A549 (cell line): ENCODE measurements around the gene GMDS. TPM values are rescaled to one million over a fixed set of nuclear protein-coding genes. Genes with fewer than 3 reads are reported as not detected.

Source experiments
- ATAC-seq, 2 experiments: fragments of 200-7000 bp in 1 of 2; fragments of >200 bp in 1 of 2; cut with Nextera tagmentation in 1 of 2; cut with Tn5 transposase in 1 of 2; 3 replicates each; pipeline versions ENCODE4 v1.8.0 to v1.9.1; 2018 to 2020; ENCODE audit warnings: mild to moderate bottlenecking in 1 of 2, moderate library complexity in 1 of 2
- CTCF ChIA-PET: fragments of 300-600 bp; sonication (Branson Sonifier 250); formaldehyde crosslinking; extraction: SDS; loops from one replicate; lab custom pipeline; 2021; ENCODE audit warnings: antibody characterized with exemption, inconsistent platforms; lab: Yijun Ruan, JAX
- POLR2A ChIA-PET: fragments of 350-600 bp; formaldehyde crosslinking; extraction: SDS; loops from one replicate; lab custom pipeline; 2021; ENCODE audit warnings: antibody characterized with exemption, inconsistent platforms; lab: Yijun Ruan, JAX
- DNase-seq, 2 experiments: peaks; one replicate each; pipeline versions ENCODE4 v3.0.0 to v3.0.0-alpha.2; 2011 to 2016; ENCODE audit warnings: low read depth in 1 of 2, low spot score in 1 of 2
- FAIRE-seq: peaks from 2 replicates; lab custom pipeline; 2011; peaks lifted over from hg19 to GRCh38; lab: Jason Lieb, UNC
- H3K27ac ChIP-seq, 2 experiments: fragments of >200 bp; sonication (Bioruptor Twin); formaldehyde crosslinking; 3 replicates each; pipeline ENCODE4 v1.5.1; 2016 to 2017
- H3K4me1 ChIP-seq: fragments of >200 bp; sonication (Bioruptor Twin); formaldehyde crosslinking; 3 replicates; pipeline ENCODE4 v1.6.1; 2016
- H3K4me2 ChIP-seq: fragments of >200 bp; sonication (Bioruptor Twin); formaldehyde crosslinking; 3 replicates; pipeline ENCODE4 v1.6.1; 2016
- H3K4me3 ChIP-seq: fragments of >200 bp; sonication (Bioruptor Twin); formaldehyde crosslinking; 3 replicates; pipeline ENCODE4 v1.5.1; 2016
- H3K9me3 ChIP-seq: fragments of >200 bp; sonication (Bioruptor Twin); formaldehyde crosslinking; 3 replicates; pipeline ENCODE4 v1.6.1; 2016
- CBX8 ChIP-seq: fragments of 200-600 bp; sonication (generic); IDR thresholded peaks from 2 replicates; pipeline ENCODE4 v1.6.1; 2016
- EHMT2 ChIP-seq: fragments of 200-600 bp; sonication (generic); IDR thresholded peaks from 2 replicates; pipeline ENCODE4 v1.6.1; 2016; ENCODE audit warnings: antibody characterized with exemption, low read depth, mild to moderate bottlenecking, moderate library complexity
- ESRRA ChIP-seq: fragments of 150-350 bp; IDR thresholded peaks from 2 replicates; pipeline ENCODE4 v1.6.1; 2014; ENCODE audit warnings: mild to moderate bottlenecking, low read length, borderline replicate concordance
- FOSB ChIP-seq: fragments of 250-450 bp; sonication (Bioruptor Pico); IDR thresholded peaks from 2 replicates; pipeline ENCODE4 v1.5.0; 2020; ENCODE audit warnings: mild to moderate bottlenecking, moderate library complexity
- FOXS1 ChIP-seq: fragments of 250-450 bp; sonication (Bioruptor Pico); IDR thresholded peaks from 2 replicates; pipeline ENCODE4 v1.5.0; 2020; ENCODE audit warnings: mild to moderate bottlenecking, moderate library complexity
- HDAC2 ChIP-seq: fragments of 200-600 bp; sonication (generic); IDR thresholded peaks from 2 replicates; pipeline ENCODE4 v1.6.1; 2016
- HES2 ChIP-seq: fragments of >200 bp; sonication (Bioruptor Twin); formaldehyde crosslinking; IDR thresholded peaks from 2 replicates; pipeline ENCODE4 v1.6.1; 2016
- HEYL ChIP-seq: fragments of 250-450 bp; sonication (Bioruptor Pico); IDR thresholded peaks from 2 replicates; pipeline ENCODE4 v1.8.0; 2021; ENCODE audit warnings: mild to moderate bottlenecking, moderate library complexity
- HOXB5 ChIP-seq: fragments of 250-450 bp; sonication (Bioruptor Pico); IDR thresholded peaks from 2 replicates; pipeline ENCODE4 v1.5.0; 2020; ENCODE audit warnings: mild to moderate bottlenecking, moderate library complexity
- JUN ChIP-seq, 2 experiments: fragments of >200 bp; sonication (Bioruptor Twin); formaldehyde crosslinking; IDR thresholded peaks; 2 replicates in 1 of 2; 3 replicates in 1 of 2; pipeline ENCODE4 v1.6.1; 2016 to 2017
- JUNB ChIP-seq: fragments of >200 bp; sonication (Bioruptor Twin); formaldehyde crosslinking; IDR thresholded peaks from 2 replicates; pipeline ENCODE4 v1.6.1; 2016
- KDM5A ChIP-seq: fragments of 200-600 bp; sonication (generic); IDR thresholded peaks from 2 replicates; pipeline ENCODE4 v1.6.1; 2016; ENCODE audit warnings: antibody characterized with exemption, mild to moderate bottlenecking
- MAFK ChIP-seq: fragments of 450-650 bp; IDR thresholded peaks from 2 replicates; pipeline ENCODE4 v1.6.1; 2014; ENCODE audit not compliant: partially characterized antibody
- MAX ChIP-seq: IDR thresholded peaks from 2 replicates; pipeline ENCODE4 v1.6.1; 2012
- NFE2L2 ChIP-seq: fragments of 150-350 bp; conservative IDR thresholded peaks from 2 replicates; pipeline ENCODE4 v1.6.1; 2014; ENCODE audit warnings: low read length
- NPAS2 ChIP-seq: fragments of 250-450 bp; sonication (Bioruptor Pico); IDR thresholded peaks from 2 replicates; pipeline ENCODE4 v1.8.0; 2022; ENCODE audit warnings: mild to moderate bottlenecking, moderate library complexity, borderline replicate concordance
- POLR2AphosphoS2 ChIP-seq: conservative IDR thresholded peaks from 2 replicates; pipeline ENCODE4 v1.6.1; 2012; ENCODE audit warnings: low read length, improper control_type of control experiment, inconsistent platforms
- RAD21 ChIP-seq, 2 experiments: fragments of >200 bp in 1 of 2; sonication (Bioruptor Twin) in 1 of 2; formaldehyde crosslinking in 1 of 2; IDR thresholded peaks in 1 of 2; conservative IDR thresholded peaks in 1 of 2; 2 replicates in 1 of 2; 3 replicates in 1 of 2; pipeline ENCODE4 v1.6.1; 2012 to 2018; ENCODE audit warnings: inconsistent platforms in 1 of 2
- RCOR1 ChIP-seq: fragments of 150-350 bp; IDR thresholded peaks from 2 replicates; pipeline ENCODE4 v1.6.1; 2014; ENCODE audit warnings: antibody characterized with exemption, low read length, low read depth
- REST ChIP-seq: fragments of 200-600 bp; sonication (generic); IDR thresholded peaks from 2 replicates; pipeline ENCODE4 v1.6.1; 2016; ENCODE audit warnings: antibody characterized with exemption, mild to moderate bottlenecking, moderate library complexity
- RFX5 ChIP-seq: fragments of 450-650 bp; IDR thresholded peaks from 2 replicates; pipeline ENCODE4 v1.7.1; 2014; ENCODE audit warnings: antibody characterized with exemption, mild to moderate bottlenecking, moderate library complexity
- TFCP2L1 ChIP-seq: fragments of 250-450 bp; sonication (Bioruptor Pico); IDR thresholded peaks from 2 replicates; pipeline ENCODE4 v1.5.0; 2021; ENCODE audit warnings: mild to moderate bottlenecking
- TP53 ChIP-seq: fragments of 250-450 bp; sonication (Bioruptor Pico); IDR thresholded peaks from 2 replicates; pipeline ENCODE4 v1.5.0; 2021; ENCODE audit warnings: mild to moderate bottlenecking, moderate library complexity
- ZFP36 ChIP-seq: fragments of 450-650 bp; IDR thresholded peaks from 2 replicates; pipeline ENCODE4 v1.6.1; 2014; ENCODE audit warnings: borderline replicate concordance; ENCODE audit not compliant: partially characterized antibody
- ZSCAN20 ChIP-seq: fragments of 250-450 bp; sonication (Bioruptor Pico); IDR thresholded peaks from 2 replicates; pipeline ENCODE4 v1.8.0; 2022; ENCODE audit warnings: mild to moderate bottlenecking, moderate library complexity
- WGBS: methylation state at CpG from one replicate; pipeline ENCODE4 v1.1.6; 2017; ENCODE audit errors: missing lambda C conversion rate; 5-methylcytosine and 5-hydroxymethylcytosine counted together
- polyA plus RNA-seq, 4 experiments: library from polyadenylated mRNA; depleted of rRNA in 3 of 4; stranded (reverse); fragments of >200 nt; fragmentation: RNase III in 1 of 4; extraction: RNeasy Plus Mini Kit Qiagen cat#74134 plus additional on column Dnase treatment in 1 of 4; gene quantifications; 2 replicates in 3 of 4; 3 replicates in 1 of 4; pipeline ENCODE4 v1.2.3, GENCODE V29; 2011 to 2017
- TF ChIP-seq, protein P1 (sequence below): fragments of 150-350 bp; IDR thresholded peaks from 2 replicates; pipeline ENCODE4 v1.6.1; 2014; ENCODE audit warnings: low read depth, mild to moderate bottlenecking, low read length
- TF ChIP-seq, protein P2 (sequence below): fragments of 250-450 bp; sonication (Bioruptor Pico); IDR thresholded peaks from 2 replicates; pipeline ENCODE4 v1.5.0; 2020; ENCODE audit warnings: low read depth, mild to moderate bottlenecking, moderate library complexity
- TF ChIP-seq, protein P3 (sequence below): IDR thresholded peaks from 2 replicates; pipeline ENCODE4 v1.6.1; 2012
- TF ChIP-seq, protein P4 (sequence below): IDR thresholded peaks from 2 replicates; pipeline ENCODE4 v1.6.1; 2012; ENCODE audit warnings: low read depth, borderline replicate concordance
- TF ChIP-seq, protein P5 (sequence below): fragments of 450-650 bp; IDR thresholded peaks from 2 replicates; pipeline ENCODE4 v1.6.1; 2014; ENCODE audit warnings: antibody characterized with exemption

GMDS gene
- polyA plus RNA-seq, 2 of the 4 experiments (the other 2 are of a cell fraction): 9.9 to 12.4 TPM

DNA sequence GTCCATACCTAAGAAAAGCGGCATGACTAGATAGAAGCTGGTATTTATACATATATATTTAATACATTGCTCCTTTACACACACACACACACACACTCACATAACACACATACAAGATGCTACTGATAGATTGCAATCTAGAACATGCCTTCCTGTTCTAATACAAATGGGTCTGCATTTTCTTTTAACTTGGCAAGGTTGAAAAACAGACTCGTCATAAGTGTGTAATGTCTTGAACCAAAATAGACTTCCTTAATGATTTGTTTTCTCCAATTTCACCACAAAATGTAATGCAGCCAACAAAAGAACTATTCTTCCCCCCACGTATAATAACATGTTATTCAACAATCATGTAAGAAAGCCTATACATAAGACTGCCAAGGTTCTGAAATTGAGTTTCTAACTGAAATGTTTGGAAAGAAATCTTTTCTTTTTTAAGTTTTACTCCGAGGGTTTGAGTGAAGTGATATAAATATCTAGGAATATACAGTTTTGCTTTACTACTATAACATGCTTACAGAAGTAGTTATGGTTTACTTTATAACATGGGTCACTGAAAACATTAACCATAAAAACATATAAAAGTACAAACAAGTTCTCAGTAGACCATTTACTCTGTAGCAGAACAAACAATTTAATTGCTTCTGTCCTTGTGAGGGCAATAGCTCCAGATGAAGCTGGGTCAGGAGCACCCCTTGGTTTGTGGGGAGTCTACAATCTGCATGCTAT, 428.2 kb downstream of the GMDS start (continued):
- TF ChIP-seq, protein P1, sequence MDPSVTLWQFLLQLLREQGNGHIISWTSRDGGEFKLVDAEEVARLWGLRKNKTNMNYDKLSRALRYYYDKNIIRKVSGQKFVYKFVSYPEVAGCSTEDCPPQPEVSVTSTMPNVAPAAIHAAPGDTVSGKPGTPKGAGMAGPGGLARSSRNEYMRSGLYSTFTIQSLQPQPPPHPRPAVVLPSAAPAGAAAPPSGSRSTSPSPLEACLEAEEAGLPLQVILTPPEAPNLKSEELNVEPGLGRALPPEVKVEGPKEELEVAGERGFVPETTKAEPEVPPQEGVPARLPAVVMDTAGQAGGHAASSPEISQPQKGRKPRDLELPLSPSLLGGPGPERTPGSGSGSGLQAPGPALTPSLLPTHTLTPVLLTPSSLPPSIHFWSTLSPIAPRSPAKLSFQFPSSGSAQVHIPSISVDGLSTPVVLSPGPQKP: no peak
- no peak for TF ChIP-seq TFCP2L1 (CRISPR knock-in tag)
- TF ChIP-seq REST: no peak
- TF ChIP-seq NPAS2 (CRISPR knock-in tag): no peak
- TF ChIP-seq CBX8: no peak
- TF ChIP-seq ESRRA: no peak
- TF ChIP-seq, all 56 proteins: peak for 0

DNA sequence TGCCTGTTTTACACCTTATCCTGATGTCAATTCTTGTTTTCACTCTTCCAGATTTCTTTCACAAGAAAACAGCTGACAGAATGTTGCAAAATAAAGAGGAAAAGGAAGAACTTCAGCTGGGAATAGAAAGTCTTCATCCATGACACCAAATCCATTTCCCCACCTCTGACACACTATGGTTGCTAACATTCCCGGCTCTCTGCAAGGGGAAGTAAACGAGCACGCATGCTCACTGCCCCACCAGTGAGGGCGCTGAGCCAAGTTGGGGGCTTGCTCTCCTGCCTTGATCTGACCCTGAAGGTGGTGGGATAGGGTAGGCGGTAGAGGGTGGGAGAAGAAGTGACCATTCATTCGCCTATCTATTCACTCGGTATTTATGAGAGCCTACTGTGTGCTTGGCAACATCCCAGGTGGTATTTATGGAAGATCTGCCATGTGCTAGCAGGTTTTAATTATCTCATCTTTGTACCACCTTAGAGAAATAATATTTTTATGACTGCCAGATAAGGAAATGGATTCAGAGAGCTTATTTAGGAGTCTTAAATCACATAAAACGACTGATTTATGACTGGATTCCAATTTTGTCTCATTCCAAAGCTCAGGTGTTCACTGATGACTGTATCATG, 429.5 kb downstream of the GMDS start:
- WGBS: 86% methylated on average over 8 of the region's 8 CpGs

DNA sequence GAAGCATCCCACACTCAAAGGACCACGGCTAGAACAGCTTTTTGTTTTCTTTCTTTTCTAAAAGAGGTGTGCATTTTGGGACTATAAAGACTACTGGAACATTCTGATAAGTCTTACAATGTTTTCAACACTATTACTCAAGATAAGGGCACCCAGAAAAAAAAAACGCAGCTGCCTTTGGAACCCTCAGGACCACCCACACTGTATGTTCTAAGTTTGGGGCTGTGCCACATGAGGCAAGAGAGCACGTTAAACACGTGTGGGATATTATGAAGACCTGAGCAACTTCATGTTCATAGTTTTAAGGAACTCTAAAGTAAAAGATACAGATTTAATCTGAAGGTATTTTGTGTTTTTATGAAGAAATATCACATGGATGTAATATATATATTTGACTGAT, 431.1 kb downstream of the GMDS start:
- Histone ChIP-seq H3K4me2 (no peak overlapping the region), H3K4me1 (no peaks in the 10 kb centered on the region; the same call in 1 of the 3 replicates), H3K27ac (no peak overlapping the region), H3K9me3 (no peaks in the 10 kb centered on the region), H3K4me3 (no peak overlapping the region)
- ChIA-PET CTCF (no interaction called here), POLR2A (no interaction called here)
- TF ChIP-seq, protein P2, sequence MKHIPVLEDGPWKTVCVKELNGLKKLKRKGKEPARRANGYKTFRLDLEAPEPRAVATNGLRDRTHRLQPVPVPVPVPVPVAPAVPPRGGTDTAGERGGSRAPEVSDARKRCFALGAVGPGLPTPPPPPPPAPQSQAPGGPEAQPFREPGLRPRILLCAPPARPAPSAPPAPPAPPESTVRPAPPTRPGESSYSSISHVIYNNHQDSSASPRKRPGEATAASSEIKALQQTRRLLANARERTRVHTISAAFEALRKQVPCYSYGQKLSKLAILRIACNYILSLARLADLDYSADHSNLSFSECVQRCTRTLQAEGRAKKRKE (CRISPR knock-in tag): no peak
- no peak for TF ChIP-seq RCOR1
- TF ChIP-seq JUNB: no peak
- TF ChIP-seq, protein P3, sequence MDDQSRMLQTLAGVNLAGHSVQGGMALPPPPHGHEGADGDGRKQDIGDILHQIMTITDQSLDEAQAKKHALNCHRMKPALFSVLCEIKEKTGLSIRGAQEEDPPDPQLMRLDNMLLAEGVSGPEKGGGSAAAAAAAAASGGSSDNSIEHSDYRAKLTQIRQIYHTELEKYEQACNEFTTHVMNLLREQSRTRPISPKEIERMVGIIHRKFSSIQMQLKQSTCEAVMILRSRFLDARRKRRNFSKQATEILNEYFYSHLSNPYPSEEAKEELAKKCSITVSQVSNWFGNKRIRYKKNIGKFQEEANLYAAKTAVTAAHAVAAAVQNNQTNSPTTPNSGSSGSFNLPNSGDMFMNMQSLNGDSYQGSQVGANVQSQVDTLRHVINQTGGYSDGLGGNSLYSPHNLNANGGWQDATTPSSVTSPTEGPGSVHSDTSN: no peak
- TF ChIP-seq FOXS1: no peak
- TF ChIP-seq, protein P4, sequence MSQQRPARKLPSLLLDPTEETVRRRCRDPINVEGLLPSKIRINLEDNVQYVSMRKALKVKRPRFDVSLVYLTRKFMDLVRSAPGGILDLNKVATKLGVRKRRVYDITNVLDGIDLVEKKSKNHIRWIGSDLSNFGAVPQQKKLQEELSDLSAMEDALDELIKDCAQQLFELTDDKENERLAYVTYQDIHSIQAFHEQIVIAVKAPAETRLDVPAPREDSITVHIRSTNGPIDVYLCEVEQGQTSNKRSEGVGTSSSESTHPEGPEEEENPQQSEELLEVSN: no peak
- TF ChIP-seq EHMT2: no peak
- TF ChIP-seq KDM5A: no peak
- TF ChIP-seq HOXB5 (CRISPR knock-in tag): no peak
- DNase-seq (no peak), FAIRE-seq (no peak), ATAC-seq (no peak)
- 70% methylated on average over 4 of the region's 4 CpGs for WGBS

More for the DNA sequence above, 429.5 kb downstream of the GMDS start:
- no peak for ATAC-seq
- no peaks in the 10 kb centered on the region for H3K9me3 ChIP-seq
- CTCF ChIA-PET: no interaction called here
- no peak overlapping the region for H3K4me2 ChIP-seq
- no peak overlapping the region for H3K4me3 ChIP-seq
- DNase-seq: no peak
- POLR2A ChIA-PET: no interaction called here
- no peak for FAIRE-seq
- peaks cover 13% of the 10 kb centered on the region for H3K4me1 ChIP-seq
- TF ChIP-seq JUN (IDR thresholded peaks at IDR 0.05) (no peak), ZFP36 (no peak), ZSCAN20 (no peak), NFE2L2 (no peak), MAFK (no peak), HES2 (no peak), HEYL (CRISPR knock-in tag) (no peak), RAD21 (conservative IDR thresholded peaks at IDR 0.05 in 1 of 2, IDR thresholded peaks at IDR 0.05 in 1 of 2) (no peak), TFCP2L1 (CRISPR knock-in tag) (no peak), POLR2AphosphoS2 (no peak), CBX8 (no peak), HDAC2 (no peak), MAX (no peak), TP53 (CRISPR knock-in tag) (no peak), FOSB (CRISPR knock-in tag) (no peak), RFX5 (no peak), HOXB5 (CRISPR knock-in tag) (no peak)
- TF ChIP-seq, protein P5, sequence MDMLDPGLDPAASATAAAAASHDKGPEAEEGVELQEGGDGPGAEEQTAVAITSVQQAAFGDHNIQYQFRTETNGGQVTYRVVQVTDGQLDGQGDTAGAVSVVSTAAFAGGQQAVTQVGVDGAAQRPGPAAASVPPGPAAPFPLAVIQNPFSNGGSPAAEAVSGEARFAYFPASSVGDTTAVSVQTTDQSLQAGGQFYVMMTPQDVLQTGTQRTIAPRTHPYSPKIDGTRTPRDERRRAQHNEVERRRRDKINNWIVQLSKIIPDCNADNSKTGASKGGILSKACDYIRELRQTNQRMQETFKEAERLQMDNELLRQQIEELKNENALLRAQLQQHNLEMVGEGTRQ: no peak
- H3K27ac ChIP-seq: no peak overlapping the region
